Parathyroid adenoma (tissue), 2 donors: ENCODE data around the gene RYR1.

Experiments used
- H2AFZ ChIP-seq: fragments of 300-600 bp; sonication (generic); one replicate; pipeline ENCODE4 v1.7.0; 2017; ENCODE audit warnings: antibody characterized with exemption, mild to moderate bottlenecking
- H3K27ac ChIP-seq: fragments of 300-600 bp; sonication (generic); one replicate; pipeline ENCODE4 v1.7.0; 2017
- H3K27me3 ChIP-seq: fragments of 300-600 bp; sonication (generic); one replicate; pipeline ENCODE4 v1.7.0; 2017; ENCODE audit warnings: low read length; ENCODE audit not compliant: control insufficient read depth, insufficient read depth
- H3K36me3 ChIP-seq: fragments of 300-600 bp; sonication (generic); one replicate; pipeline ENCODE4 v1.7.0; 2017; ENCODE audit warnings: low read length; ENCODE audit not compliant: control insufficient read depth, insufficient read depth
- H3K4me1 ChIP-seq: fragments of 300-600 bp; sonication (generic); one replicate; pipeline ENCODE4 v1.7.0; 2017; ENCODE audit warnings: control low read depth
- H3K4me2 ChIP-seq: fragments of 300-600 bp; sonication (generic); one replicate; pipeline ENCODE4 v1.7.0; 2017; ENCODE audit warnings: low read length
- H3K4me3 ChIP-seq: fragments of 300-600 bp; sonication (generic); one replicate; pipeline ENCODE4 v1.7.0; 2017; ENCODE audit warnings: low read depth, low read length
- H3K79me2 ChIP-seq: fragments of 300-600 bp; sonication (generic); one replicate; pipeline ENCODE4 v1.7.0; 2017; ENCODE audit warnings: control low read depth
- H3K9ac ChIP-seq: fragments of 300-600 bp; sonication (generic); one replicate; pipeline ENCODE4 v1.7.0; 2017; ENCODE audit warnings: mild to moderate bottlenecking
- H3K9me3 ChIP-seq: fragments of 300-600 bp; sonication (generic); one replicate; pipeline ENCODE4 v1.7.0; 2017; ENCODE audit warnings: low read length; ENCODE audit not compliant: control insufficient read depth
- TF ChIP-seq, protein P1 (sequence below): fragments of 300-600 bp; sonication (generic); IDR thresholded peaks from one replicate; pipeline ENCODE4 v1.7.0; 2017; ENCODE audit warnings: antibody characterized with exemption, mild to moderate bottlenecking
- donor health status: primary hyperparathyroidism.

The RYR1 gene

DNA sequence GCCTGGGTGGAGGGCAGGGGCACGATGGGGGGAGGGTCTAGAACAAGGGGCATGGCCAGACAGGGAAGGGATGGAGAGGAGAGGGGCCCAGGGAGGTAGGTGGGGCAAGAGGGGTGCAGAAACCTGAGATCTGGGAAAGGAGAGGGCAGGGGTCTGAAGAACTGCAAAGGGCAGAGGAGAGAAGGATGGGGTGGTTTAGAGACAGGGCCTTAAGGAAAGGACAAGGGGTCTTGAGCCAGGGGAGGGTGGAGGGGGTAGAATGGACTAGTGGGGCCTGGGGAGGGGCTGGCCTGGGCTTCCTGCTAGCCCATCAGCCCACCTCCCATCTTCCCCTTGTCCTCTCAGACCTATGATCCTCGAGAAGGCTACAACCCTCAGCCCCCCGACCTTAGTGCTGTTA is 72.5 kb downstream of the RYR1 start:
- no peaks in the 10 kb centered on the region for H3K36me3 ChIP-seq
- H3K79me2 ChIP-seq, result no peaks in the 10 kb centered on the region
- TF ChIP-seq, protein P1, sequence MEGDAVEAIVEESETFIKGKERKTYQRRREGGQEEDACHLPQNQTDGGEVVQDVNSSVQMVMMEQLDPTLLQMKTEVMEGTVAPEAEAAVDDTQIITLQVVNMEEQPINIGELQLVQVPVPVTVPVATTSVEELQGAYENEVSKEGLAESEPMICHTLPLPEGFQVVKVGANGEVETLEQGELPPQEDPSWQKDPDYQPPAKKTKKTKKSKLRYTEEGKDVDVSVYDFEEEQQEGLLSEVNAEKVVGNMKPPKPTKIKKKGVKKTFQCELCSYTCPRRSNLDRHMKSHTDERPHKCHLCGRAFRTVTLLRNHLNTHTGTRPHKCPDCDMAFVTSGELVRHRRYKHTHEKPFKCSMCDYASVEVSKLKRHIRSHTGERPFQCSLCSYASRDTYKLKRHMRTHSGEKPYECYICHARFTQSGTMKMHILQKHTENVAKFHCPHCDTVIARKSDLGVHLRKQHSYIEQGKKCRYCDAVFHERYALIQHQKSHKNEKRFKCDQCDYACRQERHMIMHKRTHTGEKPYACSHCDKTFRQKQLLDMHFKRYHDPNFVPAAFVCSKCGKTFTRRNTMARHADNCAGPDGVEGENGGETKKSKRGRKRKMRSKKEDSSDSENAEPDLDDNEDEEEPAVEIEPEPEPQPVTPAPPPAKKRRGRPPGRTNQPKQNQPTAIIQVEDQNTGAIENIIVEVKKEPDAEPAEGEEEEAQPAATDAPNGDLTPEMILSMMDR, result no peak
- H3K27me3 ChIP-seq, result no peaks in the 10 kb centered on the region
- H3K4me3 ChIP-seq, result no peak overlapping the region
- no peaks in the 10 kb centered on the region for H3K4me1 ChIP-seq
- no peak overlapping the region for H3K4me2 ChIP-seq
- H3K27ac ChIP-seq, result no peak overlapping the region
- no peak overlapping the region for H3K9ac ChIP-seq
- H3K9me3 ChIP-seq, result no peaks in the 10 kb centered on the region
- H2AFZ ChIP-seq, result no peak overlapping the region

DNA sequence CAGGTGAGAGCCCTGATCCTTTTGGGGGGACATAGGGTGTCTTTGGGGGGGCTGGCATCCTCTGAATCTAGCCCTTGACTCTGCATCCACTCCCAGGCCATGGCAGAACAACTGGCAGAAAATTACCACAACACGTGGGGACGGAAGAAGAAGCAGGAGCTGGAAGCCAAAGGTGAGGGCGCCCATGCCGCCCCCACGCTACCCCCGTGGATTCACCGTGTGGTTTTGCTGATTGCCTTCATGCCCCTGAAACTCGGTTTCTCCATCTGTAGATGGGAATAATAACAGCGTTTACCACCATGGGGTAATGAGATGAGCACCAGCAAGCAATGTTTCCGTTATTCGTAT is 72.9 kb downstream of the RYR1 start:
- Histone ChIP-seq H3K4me2 (no peak overlapping the region), H3K9me3 (no peaks in the 10 kb centered on the region), H3K27ac (no peak overlapping the region), H2AFZ (no peak overlapping the region), H3K36me3 (no peaks in the 10 kb centered on the region), H3K9ac (no peak overlapping the region), H3K79me2 (no peaks in the 10 kb centered on the region), H3K4me1 (no peaks in the 10 kb centered on the region), H3K27me3 (no peaks in the 10 kb centered on the region), H3K4me3 (no peak overlapping the region)
- TF ChIP-seq, protein P1, result no peak

DNA sequence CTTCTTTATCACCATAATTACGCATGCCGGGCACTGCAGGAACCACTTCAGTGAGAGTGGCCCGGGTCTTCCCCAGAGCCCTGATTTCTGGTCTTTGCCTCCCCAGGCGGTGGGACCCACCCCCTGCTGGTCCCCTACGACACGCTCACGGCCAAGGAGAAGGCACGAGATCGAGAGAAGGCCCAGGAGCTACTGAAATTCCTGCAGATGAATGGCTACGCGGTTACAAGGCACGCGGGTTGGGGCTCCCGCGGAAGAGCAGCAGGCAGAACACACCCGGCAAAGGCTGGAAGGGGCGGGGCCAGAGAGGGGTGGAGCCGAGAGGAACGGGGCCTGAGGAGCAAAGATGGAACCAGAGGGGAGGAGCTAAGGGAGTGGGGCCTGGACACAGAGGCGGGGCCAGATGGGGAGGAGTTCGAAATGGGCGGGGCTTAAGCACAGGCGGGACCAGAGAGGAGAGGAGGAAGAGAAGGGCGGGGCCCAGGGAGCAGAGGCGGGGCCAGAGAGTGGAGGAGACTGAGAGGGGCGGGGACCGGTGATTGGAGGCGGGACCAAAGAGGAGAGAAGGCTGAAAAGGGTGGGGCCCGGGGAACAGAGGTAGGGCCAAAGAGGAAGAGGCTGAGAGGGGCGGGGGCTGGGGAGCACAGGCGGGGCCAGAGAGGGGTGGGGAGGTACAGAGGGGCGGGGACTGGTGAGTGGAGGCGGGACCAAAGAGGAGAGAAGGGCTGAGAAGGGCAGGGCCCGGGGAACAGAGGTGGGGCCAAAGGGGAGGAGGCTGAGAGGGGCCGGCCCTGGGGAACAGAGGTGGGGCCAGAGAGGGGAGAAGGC is 73.4 kb downstream of the RYR1 start:
- Histone ChIP-seq H3K4me3 (no peak overlapping the region), H3K36me3 (no peaks in the 10 kb centered on the region)

DNA sequence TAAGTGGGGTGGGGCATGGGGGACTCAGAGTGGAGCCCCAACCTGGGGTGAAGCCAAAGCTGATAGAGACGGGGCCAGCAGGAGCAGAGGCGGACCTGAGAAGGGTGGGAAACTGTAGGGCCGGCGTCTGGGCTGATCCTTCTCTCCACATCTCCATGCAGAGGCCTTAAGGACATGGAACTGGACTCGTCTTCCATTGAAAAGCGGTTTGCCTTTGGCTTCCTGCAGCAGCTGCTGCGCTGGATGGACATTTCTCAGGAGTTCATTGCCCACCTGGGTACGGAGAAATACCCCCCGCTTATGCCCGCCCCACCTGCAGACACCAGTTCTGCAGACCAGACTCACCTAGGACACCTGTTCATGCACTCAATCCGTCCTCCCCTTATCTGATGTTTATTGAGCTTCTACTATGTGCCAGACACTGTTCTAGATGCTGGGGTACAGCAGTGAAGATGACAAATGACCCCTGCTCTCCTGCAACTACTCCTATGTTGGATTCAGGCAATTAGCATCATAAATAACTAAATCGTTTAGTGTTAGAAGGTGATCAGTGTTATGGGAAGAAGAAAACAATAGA is 74.1 kb downstream of the RYR1 start:
- no peak overlapping the region for H3K4me2 ChIP-seq
- no peaks in the 10 kb centered on the region for H3K27me3 ChIP-seq
- no peak overlapping the region for H3K4me3 ChIP-seq
- TF ChIP-seq, protein P1, result no peak
- no peak overlapping the region for H3K27ac ChIP-seq
- no peaks in the 10 kb centered on the region for H3K79me2 ChIP-seq
- no peak overlapping the region for H2AFZ ChIP-seq
- H3K36me3 ChIP-seq, result no peaks in the 10 kb centered on the region
- no peaks in the 10 kb centered on the region for H3K9me3 ChIP-seq
- no peak overlapping the region for H3K9ac ChIP-seq
- no peaks in the 10 kb centered on the region for H3K4me1 ChIP-seq

More for the DNA sequence above, 73.4 kb downstream of the RYR1 start:
- no peaks in the 10 kb centered on the region for H3K27me3 ChIP-seq
- no peak overlapping the region for H3K4me2 ChIP-seq
- no peak overlapping the region for H2AFZ ChIP-seq
- TF ChIP-seq, protein P1, result no peak
- H3K27ac ChIP-seq, result no peak overlapping the region
- H3K9ac ChIP-seq, result no peak overlapping the region
- no peaks in the 10 kb centered on the region for H3K9me3 ChIP-seq
- no peaks in the 10 kb centered on the region for H3K4me1 ChIP-seq
- H3K79me2 ChIP-seq, result no peaks in the 10 kb centered on the region

DNA sequence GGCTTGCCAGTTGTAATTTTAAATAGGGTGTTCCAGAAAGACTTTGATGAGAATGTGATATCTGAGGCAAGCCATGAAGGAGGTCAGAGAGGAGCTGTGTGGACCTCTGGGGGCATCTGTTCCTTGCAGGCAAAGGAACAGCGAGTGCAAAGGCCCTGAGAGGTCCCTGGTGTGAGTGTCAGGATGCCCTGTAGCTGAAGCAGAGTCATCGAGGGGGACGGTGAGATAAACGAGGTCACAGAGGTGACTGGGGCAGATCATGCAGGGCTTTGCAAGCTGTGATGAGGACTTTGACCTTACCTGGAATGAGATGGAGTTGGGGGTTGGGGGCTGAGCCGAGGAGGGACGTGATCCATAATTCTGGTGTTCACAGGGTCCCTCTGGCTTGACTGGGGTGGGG is 75.0 kb downstream of the RYR1 start:
- H3K27ac ChIP-seq, result no peak overlapping the region
- H3K4me2 ChIP-seq, result no peak overlapping the region
- no peaks in the 10 kb centered on the region for H3K36me3 ChIP-seq
- no peak overlapping the region for H3K4me3 ChIP-seq
- H2AFZ ChIP-seq, result no peak overlapping the region
- no peaks in the 10 kb centered on the region for H3K4me1 ChIP-seq
- TF ChIP-seq, protein P1, result no peak
- H3K9me3 ChIP-seq, result no peaks in the 10 kb centered on the region
- no peaks in the 10 kb centered on the region for H3K79me2 ChIP-seq
- no peak overlapping the region for H3K9ac ChIP-seq
- H3K27me3 ChIP-seq, result no peaks in the 10 kb centered on the region
